Measurements from ENCODE around the gene FBXL7.

- TF ChIP-seq CTCF (IDR thresholded peaks at IDR 0.05; ENCODE audit: poor library complexity, severe bottlenecking) (no peak), TAF1 (IDR thresholded peaks at IDR 0.05; ENCODE audit: low read depth) (no peak)
Measured at GRCh38 chr5:15914638-15915037, 414.7 kb downstream of the FBXL7 start.
